HepG2 (cell line): ENCODE measurements around the gene TLCD1. TPM values are rescaled to one million over a fixed set of nuclear protein-coding genes. Genes with fewer than 3 reads are reported as not detected.

Source experiments
- BHLHE40 ChIP-seq: IDR thresholded peaks from 2 replicates; pipeline ENCODE4 v1.6.1; 2011; ENCODE audit warnings: low read length, improper control_type of control experiment
- CREB1 ChIP-seq, 2 experiments: fragments of 450-650 bp in 1 of 2; IDR thresholded peaks; 2 replicates each; pipeline ENCODE4 v1.6.1; 2016 to 2017; ENCODE audit warnings: control low read depth in 1 of 2, mild to moderate bottlenecking in 1 of 2, missing compliant biosample characterization in 1 of 2, missing genetic modification characterization in 1 of 2
- ELF3 ChIP-seq: IDR thresholded peaks from 2 replicates; pipeline ENCODE4 v1.6.1; 2016; ENCODE audit warnings: missing genetic modification reagents, missing compliant biosample characterization
- GATA4 ChIP-seq: sonication (generic); IDR thresholded peaks from 2 replicates; pipeline ENCODE4 v1.6.1; 2016; ENCODE audit warnings: antibody characterized with exemption, low read depth, borderline replicate concordance
- KDM2A ChIP-seq: sonication (generic); formaldehyde crosslinking; IDR thresholded peaks from 2 replicates; pipeline ENCODE4 v1.4.0; 2020; ENCODE audit warnings: low read depth, missing genetic modification reagents, borderline replicate concordance
- KLF9 ChIP-seq: IDR thresholded peaks from 2 replicates; pipeline ENCODE4 v1.6.1; 2016; ENCODE audit warnings: low read depth
- LCORL ChIP-seq, 2 experiments: fragments of 450-650 bp in 1 of 2; sonication (generic) in 1 of 2; formaldehyde crosslinking in 1 of 2; IDR thresholded peaks; 2 replicates each; pipeline versions ENCODE4 v1.5.0 to v1.6.1; 2017 to 2020; ENCODE audit warnings: antibody characterized with exemption in 1 of 2, missing genetic modification reagents in 1 of 2
- MXD1 ChIP-seq: sonication (generic); formaldehyde crosslinking; IDR thresholded peaks from 2 replicates; pipeline ENCODE4 v1.4.0; 2020; ENCODE audit warnings: mild to moderate bottlenecking, missing genetic modification reagents
- NFYC ChIP-seq: IDR thresholded peaks from 2 replicates; pipeline ENCODE4 v1.6.1; 2016; ENCODE audit warnings: missing genetic modification reagents, missing compliant biosample characterization
- PHF5A ChIP-seq: IDR thresholded peaks from one replicate; pipeline ENCODE4 v1.6.1; 2018; ENCODE audit warnings: low read depth, missing genetic modification reagents; ENCODE audit not compliant: unreplicated experiment
- SKIL ChIP-seq: sonication (generic); formaldehyde crosslinking; IDR thresholded peaks from 2 replicates; pipeline ENCODE4 v1.8.0; 2022; ENCODE audit warnings: missing genetic modification reagents, mild to moderate bottlenecking, moderate library complexity, borderline replicate concordance
- SRSF1 ChIP-seq: fragments of 200-400 bp; formaldehyde crosslinking; optimal IDR thresholded peaks from 2 replicates; pipeline ENCODE3; 2017; ENCODE audit warnings: mild to moderate bottlenecking, low read depth, low read length, moderate library complexity
- TAF1 ChIP-seq: sonication (generic); formaldehyde crosslinking; IDR thresholded peaks from 2 replicates; pipeline ENCODE4 v1.4.0; 2020; ENCODE audit warnings: missing genetic modification reagents
- TCF7 ChIP-seq: sonication (generic); IDR thresholded peaks from 2 replicates; pipeline ENCODE4 v1.6.1; 2016; ENCODE audit warnings: antibody characterized with exemption, low read depth
- TOPORS ChIP-seq: sonication (generic); formaldehyde crosslinking; IDR thresholded peaks from 2 replicates; pipeline ENCODE4 v1.8.0; 2023; ENCODE audit warnings: mild to moderate bottlenecking, missing genetic modification reagents
- ZBTB46 ChIP-seq: sonication (generic); formaldehyde crosslinking; IDR thresholded peaks from 2 replicates; pipeline ENCODE4 v1.4.0; 2020; ENCODE audit warnings: mild to moderate bottlenecking, missing genetic modification reagents, borderline replicate concordance
- ZBTB49 ChIP-seq: sonication (generic); formaldehyde crosslinking; IDR thresholded peaks from 2 replicates; pipeline ENCODE4 v1.4.0; 2020; ENCODE audit warnings: missing genetic modification reagents, borderline replicate concordance
- ZNF260 ChIP-seq: sonication (generic); formaldehyde crosslinking; IDR thresholded peaks from 2 replicates; pipeline ENCODE4 v1.4.0; 2020; ENCODE audit warnings: missing genetic modification reagents, low read depth, mild to moderate bottlenecking, borderline replicate concordance
- ZNF274 ChIP-seq: sonication (generic); formaldehyde crosslinking; IDR thresholded peaks from 2 replicates; pipeline ENCODE4 v1.5.1; 2020; ENCODE audit warnings: mild to moderate bottlenecking, missing genetic modification reagents
- ZNF335 ChIP-seq: sonication (generic); formaldehyde crosslinking; IDR thresholded peaks from 2 replicates; pipeline ENCODE4 v1.4.0; 2020; ENCODE audit warnings: missing genetic modification reagents
- ZNF75D ChIP-seq: sonication (generic); formaldehyde crosslinking; IDR thresholded peaks from 2 replicates; pipeline ENCODE4 v1.8.1; 2023; ENCODE audit warnings: missing genetic modification reagents, mild to moderate bottlenecking, borderline replicate concordance
- ZNF782 ChIP-seq: sonication (generic); formaldehyde crosslinking; IDR thresholded peaks from 2 replicates; pipeline ENCODE4 v1.4.0; 2020; ENCODE audit warnings: missing genetic modification reagents, mild to moderate bottlenecking, borderline replicate concordance
- polyA plus RNA-seq, 8 experiments: library from polyadenylated mRNA; depleted of rRNA in 3 of 8; stranded (reverse) in 7 of 8; unstranded in 1 of 8; fragments of >200 nt; fragmentation: Illumina TruSeq in 4 of 8; extraction: Trizol in 4 of 8; gene quantifications; 2 replicates each; pipeline versions ENCODE4 v1.2.1 to v1.2.3, GENCODE V29; 2011 to 2016; ENCODE audit warnings: low read depth in 4 of 8, missing spikeins in 1 of 8, mixed read lengths in 1 of 8; ENCODE audit not compliant: insufficient read depth in 1 of 8
- total RNA-seq, 5 experiments: library from RNA; depleted of rRNA; stranded (reverse); fragments of >200 nt; fragmentation: Illumina TruSeq; extraction: Trizol; gene quantifications; 2 replicates each; pipeline ENCODE4 v1.2.3, GENCODE V29; 2016; ENCODE audit warnings: low read depth in 1 of 5

TLCD1 gene
- total and polyA plus RNA-seq, 2 of the 13 experiments (the other 11 are each of a cell fraction or from before 2014, with no cell fraction given), result 14.9 to 19.6 TPM

- TF ChIP-seq ZBTB49 (CRISPR knock-in tag) (no peak), SKIL (CRISPR knock-in tag) (no peak), TOPORS (0 out of 2 replicates have a peak, but pooled peaks have one; percentile 4), MXD1 (no peak; the same call in 1 of the 2 replicates), ZNF75D (no peak), ZBTB46 (CRISPR knock-in tag) (no peak; the same call in 1 of the 2 replicates), LCORL (IDR thresholded peaks at IDR 0.05) (no peak), LCORL (CRISPR knock-in tag; IDR thresholded peaks at IDR 0.05) (peak; percentile 37; the same call in 1 of the 2 replicates), CREB1 (IDR thresholded peaks at IDR 0.05) (no peak), CREB1 (CRISPR knock-in tag; IDR thresholded peaks at IDR 0.05) (no peak), BHLHE40 (peak; percentile 47; the same call in 1 of the 2 replicates), ZNF782 (peak; percentile 51; the same call in 1 of the 2 replicates), ZNF260 (CRISPR knock-in tag) (no peak), TAF1 (no peak), TCF7 (no peak), SRSF1 (no peak), ZNF274 (CRISPR knock-in tag) (peak; percentile 17; the same call in 1 of the 2 replicates), ZNF335 (CRISPR knock-in tag) (no peak), PHF5A (CRISPR knock-in tag) (no peak), KLF9 (CRISPR knock-in tag) (no peak), KDM2A (peak; percentile 79; the same call in 1 of the 2 replicates), NFYC (CRISPR knock-in tag) (no peak), ELF3 (CRISPR knock-in tag) (no peak), GATA4 (0 out of 2 replicates have a peak, but pooled peaks have one; percentile 19)
Measured at GRCh38 chr17:28743243-28744103, 17.4 kb upstream of the TLCD1 start, which contains the start of gene TRAF4 (continued).
